HCT116 (cell line): ENCODE data around the gene REXO4. TPM values are rescaled to one million over a fixed set of nuclear protein-coding genes. Genes with fewer than 3 reads are reported as not detected.

Experiments used
- ATAC-seq: fragments of 200-7000 bp; cut with Tn5 transposase; 2 replicates; pipeline ENCODE4 v1.9.1; 2020; ENCODE audit warnings: mild to moderate bottlenecking, moderate library complexity
- BruUV-seq: library from RNA; stranded (reverse); fragments of 400-500 nt; replicated peaks from 2 replicates; lab custom pipeline; 2021; lab: Mats Ljungman, UMichigan
- CTCF ChIA-PET: fragments of 300-600 bp; sonication (Branson Sonifier 250); formaldehyde crosslinking; loops from one replicate; lab custom pipeline; 2021; ENCODE audit warnings: antibody characterized with exemption; lab: Charles Lee
- POLR2A ChIA-PET: fragments of 300-600, 350-600 bp; sonication (Branson Sonifier 250); formaldehyde crosslinking; loops from one replicate; lab custom pipeline; 2021; ENCODE audit warnings: antibody characterized with exemption; lab: Charles Lee
- RAD21 ChIA-PET, 2 experiments: fragments of 300-600 bp; sonication (Branson Sonifier 250); formaldehyde crosslinking; loops; one replicate each; lab custom pipeline; 2023; ENCODE audit warnings: low total read pairs in 2 of 2; ENCODE audit not compliant: uncharacterized antibody in 2 of 2, unreplicated experiment in 2 of 2, low non-redundant PET in 1 of 2; lab: Charles Lee
- DNase-seq: peaks from one replicate; pipeline ENCODE4 v3.0.0-alpha.2; 2010; ENCODE audit warnings: low read depth, low spot score
- H2AFZ ChIP-seq: fragments of 200-600 bp; shearing (Covaris generic), sonication (generic); 2 replicates; pipeline ENCODE4 v1.6.1; 2017; ENCODE audit warnings: low read depth, mixed run types, mixed read lengths, antibody characterized with exemption, low read length; ENCODE audit not compliant: poor library complexity, severe bottlenecking
- H3K27ac ChIP-seq: 2 replicates; pipeline ENCODE4 v1.5.1; 2012; ENCODE audit warnings: low read depth, low read length
- H3K27me3 ChIP-seq: fragments of 200-600 bp; sonication (generic); 2 replicates; pipeline ENCODE4 v1.6.1; 2016; ENCODE audit warnings: mixed run types, low read length, mixed read lengths; ENCODE audit not compliant: insufficient read depth
- H3K36me3 ChIP-seq, 2 experiments: fragments of 200-500 bp in 1 of 2; fragments of 200-600 bp in 1 of 2; sonication (Bioruptor generic) in 1 of 2; sonication (generic) in 1 of 2; 2 replicates each; pipeline versions ENCODE4 v1.5.1 to v1.6.1; 2014 to 2016; ENCODE audit warnings: low read length in 2 of 2, inconsistent platforms in 1 of 2, mixed read lengths in 1 of 2, mixed run types in 1 of 2; ENCODE audit not compliant: insufficient read depth in 2 of 2, control insufficient read depth in 1 of 2
- H3K4me1 ChIP-seq, 2 experiments: fragments of 200-600 bp in 1 of 2; sonication (generic) in 1 of 2; 2 replicates each; pipeline versions ENCODE4 v1.5.1 to v1.6.1; 2012 to 2017; ENCODE audit warnings: low read length in 2 of 2, inconsistent platforms in 1 of 2, mild to moderate bottlenecking in 1 of 2, mixed read lengths in 1 of 2, mixed run types in 1 of 2, moderate library complexity in 1 of 2; ENCODE audit not compliant: insufficient read depth in 2 of 2, control insufficient read depth in 1 of 2
- H3K4me2 ChIP-seq: fragments of 200-600 bp; sonication (generic); 2 replicates; pipeline ENCODE4 v1.6.1; 2017; ENCODE audit warnings: mixed run types, low read length, mixed read lengths
- H3K4me3 ChIP-seq, 2 experiments: fragments of 200-600 bp in 1 of 2; sonication (generic) in 1 of 2; replicated peaks in 1 of 2; 2 replicates each; pipeline ENCODE4 v1.5.1; 2011 to 2016; ENCODE audit warnings: low read length in 2 of 2, control low read depth in 1 of 2, low read depth in 1 of 2, mild to moderate bottlenecking in 1 of 2, mixed read lengths in 1 of 2, mixed run types in 1 of 2
- H3K79me2 ChIP-seq: fragments of 200-600 bp; sonication (generic); 2 replicates; pipeline ENCODE4 v1.6.1; 2017; ENCODE audit warnings: mild to moderate bottlenecking, mixed run types, low read length, moderate library complexity, mixed read lengths; ENCODE audit not compliant: insufficient read depth
- H3K9ac ChIP-seq: fragments of 200-600 bp; sonication (generic); 2 replicates; pipeline ENCODE4 v1.6.1; 2016; ENCODE audit warnings: low read length, mixed read lengths
- H3K9me2 ChIP-seq: fragments of 200-600 bp; sonication (generic), shearing (Covaris generic); 2 replicates; pipeline ENCODE4 v1.6.1; 2017; ENCODE audit warnings: mixed run types, mild to moderate bottlenecking, moderate library complexity; ENCODE audit not compliant: insufficient read depth
- H3K9me3 ChIP-seq, 2 experiments: fragments of 200-500 bp in 1 of 2; fragments of 200-600 bp in 1 of 2; sonication (Bioruptor generic) in 1 of 2; sonication (generic) in 1 of 2; 2 replicates each; pipeline ENCODE4 v1.6.1; 2014 to 2017; ENCODE audit warnings: low read length in 2 of 2, mixed read lengths in 2 of 2, inconsistent platforms in 1 of 2, low read depth in 1 of 2, mild to moderate bottlenecking in 1 of 2, mixed run types in 1 of 2, moderate library complexity in 1 of 2; ENCODE audit not compliant: control insufficient read depth in 1 of 2, insufficient read depth in 1 of 2
- H4K20me1 ChIP-seq: fragments of 200-600 bp; sonication (generic), shearing (Covaris generic); 2 replicates; pipeline ENCODE4 v1.6.1; 2017; ENCODE audit warnings: mixed run types, mild to moderate bottlenecking, moderate library complexity; ENCODE audit not compliant: insufficient read depth
- CEBPB ChIP-seq: IDR thresholded peaks from 2 replicates; pipeline ENCODE4 v1.6.1; 2012; ENCODE audit warnings: low read depth
- EGR1 ChIP-seq: IDR thresholded peaks from 2 replicates; pipeline ENCODE4 v1.6.1; 2012; ENCODE audit warnings: low read depth
- FOSL1 ChIP-seq: IDR thresholded peaks from 2 replicates; pipeline ENCODE4 v1.6.1; 2012; ENCODE audit warnings: low read depth
- MAX ChIP-seq: IDR thresholded peaks from 2 replicates; pipeline ENCODE4 v1.6.1; 2012
- POLR2A ChIP-seq: IDR thresholded peaks from 2 replicates; pipeline ENCODE4 v1.7.0; 2011; ENCODE audit warnings: borderline replicate concordance; ENCODE audit not compliant: insufficient read depth, insufficient read length; ENCODE audit errors: extremely low read depth
- POLR2AphosphoS5 ChIP-seq: IDR thresholded peaks from 2 replicates; pipeline ENCODE4 v1.6.1; 2011; ENCODE audit warnings: mild to moderate bottlenecking, low read depth, low read length, moderate library complexity
- RAD21 ChIP-seq: IDR thresholded peaks from 2 replicates; pipeline ENCODE4 v1.6.1; 2012; ENCODE audit warnings: low read depth, mild to moderate bottlenecking
- REST ChIP-seq: IDR thresholded peaks from 2 replicates; pipeline ENCODE4 v1.6.1; 2012; ENCODE audit warnings: low read depth
- SIN3A ChIP-seq: IDR thresholded peaks from 2 replicates; pipeline ENCODE4 v1.6.1; 2012; ENCODE audit warnings: low read depth
- SP1 ChIP-seq: IDR thresholded peaks from 2 replicates; pipeline ENCODE4 v1.6.1; 2012; ENCODE audit warnings: low read depth
- SRF ChIP-seq: IDR thresholded peaks from 2 replicates; pipeline ENCODE4 v1.6.1; 2012; ENCODE audit warnings: low read depth
- TCF7L2 ChIP-seq: IDR thresholded peaks from 2 replicates; pipeline ENCODE4 v1.7.0; 2011; ENCODE audit warnings: borderline replicate concordance, inconsistent platforms; ENCODE audit not compliant: insufficient read depth, insufficient read length; ENCODE audit errors: extremely low read depth
- YY1 ChIP-seq: IDR thresholded peaks from 2 replicates; pipeline ENCODE4 v1.6.1; 2011; ENCODE audit warnings: low read length, low read depth, moderate library complexity, mild to moderate bottlenecking; ENCODE audit not compliant: insufficient replicate concordance; ENCODE audit errors: extremely low read depth
- ZBTB33 ChIP-seq: IDR thresholded peaks from 2 replicates; pipeline ENCODE4 v1.6.1; 2011; ENCODE audit warnings: mild to moderate bottlenecking, low read length, moderate library complexity; ENCODE audit not compliant: insufficient replicate concordance; ENCODE audit errors: extremely low read depth
- ZFX ChIP-seq: fragments of 450-650 bp; IDR thresholded peaks from 2 replicates; pipeline ENCODE4 v1.6.1; 2017
- intact Hi-C: fragments of 100-400 bp; cut with micrococcal nuclease; formaldehyde crosslinking; loops from 2 replicates; pipeline ENCODE4 v1.10.0; 2022
- total RNA-seq: library from RNA; stranded (reverse); gene quantifications from one replicate; pipeline ENCODE4 v1.2.1, GENCODE V29; 2021; ENCODE audit not compliant: unreplicated experiment

REXO4 gene
- total RNA-seq, 1 experiment from 2014 or later: 24.6 TPM

GRCh38 chr9:133375724-133376654 is 41.8 kb downstream of the REXO4 start, which contains the start of the genes STKLD1 and SURF4:
TSS of gene STKLD1 (plus strand) at chr9:133376366. CDS start at chr9:133376474, 108 bp downstream.
TSS of gene SURF4 (minus strand) at chr9:133376060. CDS start at chr9:133375969, 91 bp downstream.
- ATAC-seq: peak; percentile 93
- Histone ChIP-seq H3K27me3 (no peaks in the 10 kb centered on the region), H3K9me2 (no peaks in the 10 kb centered on the region), H3K9ac (peak within 1 kb of the TSS; percentile 94), H3K4me1 (peaks cover 21 to 29% of the 10 kb centered on the region in 2 experiments), H3K36me3 (peaks cover 6 to 14% of the 10 kb centered on the region in 2 experiments; a peak in 3 of 4 replicates), H3K79me2 (peaks cover 49% of the 10 kb centered on the region), H3K4me2 (peak within 1 kb of the TSS; percentile 76), H3K27ac (peak within 1 kb of the TSS; percentile 91), H4K20me1 (0 out of 2 replicates have a peak, but pooled peaks cover 9% of the 10 kb centered on the region), H3K4me3 (peak within 1 kb of the TSS; percentile 59 to 95), H2AFZ (no peak within 1 kb of the TSS), H3K9me3 (no peaks in the 10 kb centered on the region)
- BruUV-seq: no TSS peak
- ChIA-PET RAD21 (no interaction called here), CTCF (no interaction called here), POLR2A (interaction anchor here (1.7 to 2.7 kb wide), 2 partner anchors 20 to 28 kb away, joined by 7 to 15 read pairs; partner anchors contain the start of genes MED22, RPL7A, SURF1 and SURF2)
- no peak for TF ChIP-seq EGR1
- TF ChIP-seq SP1: peak; percentile 87
- no peak for TF ChIP-seq REST
- TF ChIP-seq POLR2AphosphoS5: peak; percentile 94
- TF ChIP-seq ZBTB33: no peak
- peak; percentile 96 for TF ChIP-seq MAX
- TF ChIP-seq SIN3A: peak; percentile 63; the same call in 1 of the 2 replicates
- TF ChIP-seq YY1: peak; percentile 51
- TF ChIP-seq FOSL1: no peak
- TF ChIP-seq CEBPB: no peak
- TF ChIP-seq TCF7L2: peak; percentile 95
- no peak for TF ChIP-seq RAD21
- TF ChIP-seq POLR2A: peak; percentile 76
- peak; percentile 98 for TF ChIP-seq ZFX
- peak; percentile 45; the same call in 1 of the 2 replicates for TF ChIP-seq SRF
- intact Hi-C loops: no loop called here
- peak; percentile 90 for DNase-seq
